GM12872 (cell line): ENCODE data around the gene EPB41L1.

Source experiments
- CTCF ChIP-seq: IDR thresholded peaks from 3 replicates; pipeline ENCODE4 v1.5.1; 2011; ENCODE audit warnings: low read depth, mild to moderate bottlenecking, low read length, moderate library complexity; ENCODE audit not compliant: insufficient read depth

Gene EPB41L1

GRCh38 chr20:36255445-36255844 lies 100.9 kb downstream of the EPB41L1 start:
- TF ChIP-seq CTCF, result no peak

- no peak for TF ChIP-seq CTCF
These were observed 104.9 kb downstream of the EPB41L1 start for GRCh38 chr20:36259177-36260061.

- no peak for TF ChIP-seq CTCF
These were observed 105.8 kb downstream of the EPB41L1 start for GRCh38 chr20:36260316-36260715.

GRCh38 chr20:36261389-36262105 lies 107.0 kb downstream of the EPB41L1 start:
- TF ChIP-seq CTCF, result no peak

GRCh38 chr20:36262440-36262839 lies 107.9 kb downstream of the EPB41L1 start:
- no peak for TF ChIP-seq CTCF

- TF ChIP-seq CTCF, result no peak
These were observed 110.1 kb downstream of the EPB41L1 start for GRCh38 chr20:36264426-36265246.

- TF ChIP-seq CTCF, result no peak
These were observed 111.6 kb downstream of the EPB41L1 start for GRCh38 chr20:36266189-36266588.
